GM18873 (cell line): Measurements from ENCODE around the gene CECR2.

Experiments used
- ATAC-seq: cut with Tn5 transposase; IDR thresholded peaks from one replicate; pipeline ENCODE4 v1.9.1; 2021; ENCODE audit warnings: mild to moderate bottlenecking, moderate library complexity, moderate number of reproducible peaks; ENCODE audit not compliant: unreplicated experiment, low FRiP score

CECR2 gene

DNA sequence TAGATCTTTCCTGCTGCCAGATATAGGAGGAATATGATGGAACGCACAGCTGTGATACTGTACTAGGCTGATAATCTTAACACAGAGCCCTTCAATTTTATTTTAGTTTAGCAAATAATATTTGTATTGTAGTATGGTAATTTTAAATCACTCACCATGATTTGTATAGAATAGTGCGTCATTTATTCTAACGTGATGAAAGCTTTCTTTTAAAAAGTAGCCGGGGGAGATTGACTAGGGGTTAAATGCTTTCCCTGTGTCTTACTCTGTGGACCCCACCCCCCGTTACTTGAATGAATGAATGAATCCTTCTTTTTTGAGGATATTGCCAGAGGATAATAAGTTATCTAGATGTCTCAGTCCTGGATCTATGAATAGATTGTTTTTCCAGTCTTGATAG lies 72.1 kb downstream of the CECR2 start:
- no peak for ATAC-seq

DNA sequence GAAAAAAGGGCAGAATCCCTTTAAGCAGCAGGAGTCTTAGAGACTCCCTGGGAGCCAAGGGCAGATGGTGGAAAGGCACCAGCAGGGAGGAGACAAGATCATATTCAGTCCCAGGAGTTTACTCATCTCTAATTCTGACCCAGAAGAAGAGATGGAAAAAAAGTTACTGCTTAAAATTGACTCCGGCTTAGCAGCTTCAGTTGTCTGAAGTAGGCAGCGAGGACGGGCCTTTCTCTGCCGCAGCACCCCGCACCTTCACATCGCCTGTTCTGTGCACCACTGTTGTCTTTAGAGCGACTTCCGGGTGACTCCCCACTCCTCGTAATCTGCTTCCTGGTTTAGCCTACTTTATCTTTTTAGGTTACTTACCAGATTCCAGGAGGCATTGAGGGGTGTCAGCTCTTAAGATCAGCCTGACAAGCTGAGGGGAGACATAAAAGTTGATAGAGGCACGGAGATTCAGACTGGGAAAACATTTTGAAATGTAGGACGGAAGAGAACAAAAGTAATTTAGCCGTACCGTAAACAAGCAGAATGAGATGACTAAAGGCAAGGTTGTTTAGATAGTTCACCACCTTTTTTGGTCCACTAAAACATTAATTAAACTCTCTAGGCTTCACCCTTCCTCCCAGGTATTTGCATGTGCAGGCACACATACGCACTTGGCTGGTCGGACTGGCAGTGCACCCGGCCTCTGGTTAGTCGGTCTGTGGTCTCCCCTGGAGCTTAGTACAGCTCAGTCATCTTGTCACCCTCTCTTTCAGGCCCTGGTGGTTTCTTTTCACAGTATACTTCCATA lies 74.3 kb downstream of the CECR2 start:
- ATAC-seq: no peak

GRCh38 chr22:17444204-17444504 lies 74.9 kb downstream of the CECR2 start:
- ATAC-seq: no peak

DNA sequence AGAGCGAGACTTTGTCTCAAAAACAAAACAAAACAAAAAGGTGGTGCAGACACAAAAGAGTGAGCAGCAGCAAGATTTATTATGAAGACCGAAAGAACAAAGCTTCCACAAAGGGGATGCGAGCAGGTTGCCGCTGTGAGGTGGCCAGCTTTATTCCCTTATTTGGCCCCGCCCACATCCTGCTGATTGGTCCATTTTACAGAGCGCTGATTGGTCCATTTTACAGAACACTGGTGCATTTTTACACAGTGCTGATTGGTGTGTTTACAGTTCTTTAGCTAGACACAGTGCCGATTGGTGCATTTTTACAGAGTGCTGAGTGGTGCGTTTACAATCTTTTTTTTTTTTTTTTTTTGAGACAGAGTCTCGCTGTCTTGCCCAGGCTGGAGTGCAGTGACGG lies 77.4 kb downstream of the CECR2 start:
- no peak for ATAC-seq

- ATAC-seq: no peak
Measured at GRCh38 chr22:17451316-17451715, 82.1 kb downstream of the CECR2 start.

GRCh38 chr22:17460895-17461294 lies 91.6 kb downstream of the CECR2 start:
- ATAC-seq: no peak

DNA sequence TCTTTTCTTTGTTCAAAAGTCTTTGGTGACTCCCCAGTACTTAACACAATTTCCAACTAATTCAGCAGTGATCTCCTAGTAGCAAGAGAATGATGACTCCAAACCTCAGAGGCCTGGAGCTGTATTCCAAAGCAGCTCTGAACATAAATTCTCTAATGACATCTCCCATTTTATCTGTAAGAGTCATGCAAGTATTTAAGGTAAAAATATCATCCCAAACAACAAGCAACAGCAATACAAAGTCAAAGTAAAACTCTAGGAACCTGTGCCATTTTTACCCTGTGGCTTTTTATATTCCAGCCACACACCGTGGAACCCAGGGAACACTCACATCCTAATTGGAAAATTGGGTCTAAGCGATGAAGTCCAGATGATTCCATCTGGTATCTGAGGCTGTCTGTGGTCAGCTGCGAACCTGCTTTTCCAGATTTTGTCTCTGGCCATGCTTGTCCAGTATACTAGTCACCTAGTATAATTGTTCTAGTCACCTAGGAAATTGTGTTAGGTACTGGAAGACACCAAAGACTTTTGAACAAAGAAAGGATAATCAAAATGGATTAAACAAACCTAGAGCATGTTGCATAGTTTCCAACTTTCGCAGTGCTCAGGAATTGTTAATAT lies 101.7 kb downstream of the CECR2 start:
- ATAC-seq: no peak

- ATAC-seq: no peak
Measured at GRCh38 chr22:17471886-17472535, 102.8 kb downstream of the CECR2 start.

DNA sequence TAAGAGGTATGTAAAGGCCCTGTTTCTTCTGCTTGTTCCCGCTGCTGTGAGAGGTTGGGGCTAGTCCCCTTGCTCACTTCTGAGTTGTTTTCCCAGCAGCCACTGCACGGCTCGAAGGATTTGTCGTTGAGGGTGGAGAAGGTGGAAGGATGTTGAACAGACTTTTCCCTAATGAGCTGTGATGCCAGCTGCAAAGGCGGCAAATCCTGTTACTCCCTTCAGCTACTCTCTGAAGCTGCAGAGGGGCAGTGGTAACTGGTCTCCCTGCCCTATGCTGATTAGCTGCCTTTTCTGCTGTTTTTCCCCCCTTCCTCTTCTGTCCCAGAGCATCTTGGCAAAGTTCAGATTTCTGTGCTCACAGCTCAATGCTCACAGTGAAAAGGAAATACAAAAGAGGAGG lies 103.7 kb downstream of the CECR2 start:
- no peak for ATAC-seq

GRCh38 chr22:17475318-17476230 lies 106.3 kb downstream of the CECR2 start:
- no peak for ATAC-seq

- ATAC-seq: no peak
Measured at GRCh38 chr22:17476838-17477237, 107.6 kb downstream of the CECR2 start.

DNA sequence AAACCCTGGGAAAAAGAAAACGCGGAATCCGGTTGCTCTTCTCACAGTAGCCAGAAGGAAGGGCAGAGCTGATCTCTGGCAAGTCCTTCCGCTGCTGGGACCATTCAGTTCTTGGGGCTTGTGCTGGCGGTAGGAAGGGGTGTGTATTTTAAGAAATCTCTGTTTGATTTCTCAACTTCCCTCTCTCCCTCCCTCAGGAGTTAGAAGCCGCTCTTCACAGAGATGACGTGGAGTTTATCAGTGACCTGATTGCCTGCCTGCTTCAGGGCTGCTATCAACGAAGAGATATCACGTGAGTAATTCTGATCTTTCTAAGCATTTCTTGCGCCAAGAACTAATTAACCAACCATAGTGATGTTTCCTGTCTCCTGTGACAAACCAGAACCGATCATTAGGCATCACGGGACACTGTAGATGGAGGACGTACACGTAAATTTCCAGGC lies 108.2 kb downstream of the CECR2 start:
- ATAC-seq: no peak

DNA sequence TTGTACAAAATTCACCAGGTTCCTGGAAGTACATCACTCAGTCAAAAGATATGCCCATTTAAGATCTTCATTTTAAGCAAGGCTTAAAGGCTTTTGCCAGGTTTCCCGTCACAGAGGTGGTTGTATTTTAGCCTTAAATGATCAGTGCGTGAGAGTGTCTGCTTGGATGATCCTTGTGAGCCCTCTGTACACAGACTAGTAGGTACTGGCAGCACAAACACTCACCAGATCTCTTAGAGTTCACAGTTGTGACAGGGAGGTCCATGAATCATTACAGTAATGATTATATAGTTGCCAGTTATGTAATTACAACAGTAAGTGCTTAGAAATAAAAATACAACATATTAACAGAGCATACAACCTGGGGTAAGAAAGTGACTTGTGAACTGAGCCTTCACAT lies 109.9 kb downstream of the CECR2 start:
- ATAC-seq: no peak

DNA sequence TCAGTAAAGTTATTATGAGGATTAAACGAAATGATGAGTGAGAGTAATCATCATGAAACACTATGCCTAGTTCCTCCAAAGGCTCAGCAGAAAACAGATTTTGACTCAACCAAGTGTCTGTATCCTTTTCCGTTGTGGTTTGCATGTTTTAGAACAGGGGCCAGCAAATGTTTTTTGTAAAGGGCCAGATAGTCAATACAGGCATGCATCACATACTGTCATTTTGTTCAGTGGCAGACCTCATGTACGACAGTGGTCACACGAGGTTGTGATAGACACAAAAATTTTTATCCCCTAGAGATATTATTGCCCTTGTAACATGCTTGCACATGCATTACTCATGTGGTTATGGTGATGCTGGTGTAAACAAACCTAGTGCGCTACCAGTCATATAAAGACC lies 112.2 kb downstream of the CECR2 start:
- ATAC-seq: no peak

- no peak for ATAC-seq
Measured at GRCh38 chr22:17483688-17484372, 114.6 kb downstream of the CECR2 start.

DNA sequence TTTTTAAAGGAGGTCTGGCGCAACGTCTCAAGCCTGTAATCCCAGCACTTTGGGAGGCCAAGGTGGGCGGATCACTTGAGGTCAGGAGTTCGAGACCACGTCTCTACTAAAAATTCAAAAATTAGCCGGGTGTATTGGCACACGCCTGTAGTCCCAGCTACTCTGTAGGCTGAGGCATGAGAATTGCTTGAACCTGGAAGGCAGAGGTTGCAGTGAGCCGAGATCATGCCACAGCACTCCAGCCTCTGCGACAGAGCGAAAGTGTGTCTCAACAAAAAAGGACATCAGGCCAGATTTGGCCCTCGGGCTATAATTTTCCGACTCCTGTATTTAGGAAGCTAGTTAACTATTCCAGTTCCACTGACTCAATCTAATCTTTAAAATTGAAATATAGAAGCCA lies 115.3 kb downstream of the CECR2 start:
- no peak for ATAC-seq

GRCh38 chr22:17486313-17486712 lies 117.1 kb downstream of the CECR2 start:
- no peak for ATAC-seq

GRCh38 chr22:17486719-17487118 lies 117.5 kb downstream of the CECR2 start:
- ATAC-seq: no peak

DNA sequence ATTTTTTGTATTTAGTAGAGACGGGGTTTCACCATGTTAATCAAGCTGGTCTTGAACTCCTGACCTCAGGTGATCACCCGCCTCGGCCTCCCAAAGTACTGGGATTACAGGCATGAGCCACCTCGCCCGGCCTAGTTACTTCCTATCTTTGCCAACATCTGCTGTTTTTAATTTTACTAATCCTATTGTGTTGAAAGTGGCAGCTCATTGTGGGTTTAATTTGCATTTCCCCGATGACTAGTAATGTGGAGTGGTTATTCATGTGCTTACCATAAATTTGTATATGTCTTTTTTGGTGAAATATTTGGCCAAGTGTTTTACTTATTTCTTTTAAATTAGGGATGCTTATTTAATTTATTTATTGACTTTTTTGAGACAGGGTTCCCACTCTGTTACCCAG lies 119.8 kb downstream of the CECR2 start:
- ATAC-seq: no peak

- no peak for ATAC-seq
Measured at GRCh38 chr22:17491090-17491640, 121.9 kb downstream of the CECR2 start.
